ENCODE measurements around the gene AQP2. TPM values are rescaled to one million over a fixed set of nuclear protein-coding genes. Genes with fewer than 3 reads are reported as not detected.

AQP2 gene
- total and polyA plus RNA-seq, 4 donors: not detected

DNA sequence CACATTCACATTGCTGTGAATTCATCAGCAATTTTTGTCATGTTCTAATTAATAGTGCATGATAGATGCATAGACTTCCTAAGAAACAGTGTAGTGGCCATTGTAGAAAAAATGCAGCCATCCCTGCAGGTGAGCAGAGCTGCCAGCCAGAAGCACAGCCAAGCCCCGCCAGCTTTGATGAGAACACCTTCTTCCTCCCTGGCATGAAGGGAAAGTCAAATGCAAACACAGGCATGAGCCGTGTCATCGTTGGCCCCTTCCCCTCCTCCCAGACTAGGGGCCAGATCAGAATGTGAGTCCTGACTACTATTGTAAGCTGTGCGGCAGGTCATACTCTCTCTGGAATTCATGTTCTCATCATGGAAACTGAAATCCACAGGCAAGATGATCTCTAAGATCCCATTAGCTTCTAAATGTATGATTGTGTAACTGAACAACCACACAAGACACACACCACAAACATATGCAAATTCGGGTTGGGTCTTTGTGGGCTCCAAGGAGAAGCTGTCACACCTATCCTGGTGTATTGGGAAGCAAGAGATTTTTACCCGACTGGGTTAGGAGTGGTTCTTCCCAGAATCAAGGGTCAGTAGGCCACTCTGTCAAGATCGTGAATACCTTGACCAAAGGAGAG, 2.8 kb upstream of the AQP2 start:
- peaks cover 0 to 8% (median 4%) of the 10 kb centered on the region in 4 donors for H3K4me1 ChIP-seq (ENCODE audit: control insufficient read depth in 4 of 4, insufficient read depth in 4 of 4, low read length in 3 of 4)
- TF ChIP-seq HNF4G (IDR thresholded peaks at IDR 0.05): no peak
- no peak for TF ChIP-seq YY1 (IDR thresholded peaks at IDR 0.05)
- no peak for TF ChIP-seq REST (IDR thresholded peaks at IDR 0.05)
- TF ChIP-seq ZBTB33 (IDR thresholded peaks at IDR 0.05): no peak
- TF ChIP-seq TAF1 (conservative IDR thresholded peaks at IDR 0.05): no peak
- no peak overlapping the region for H3K4me3 ChIP-seq (ENCODE audit: low read depth in 1 of 3, low read length in 3 of 3)
- no peak overlapping the region for H3K27ac ChIP-seq (ENCODE audit: low read depth in 1 of 2, low read length in 2 of 2)
- 85% methylated on average over 7 of the region's 7 CpGs for WGBS
- H3K27me3 ChIP-seq (ENCODE audit: control insufficient read depth in 4 of 4, insufficient read depth in 4 of 4, low read length in 3 of 4): no peaks in the 10 kb centered on the region
- H3K9me3 ChIP-seq (ENCODE audit: control insufficient read depth in 4 of 4, low read length in 3 of 4): no peaks in the 10 kb centered on the region
- DNase-seq (ENCODE audit: low spot score): no peak
- no peaks in the 10 kb centered on the region for H3K36me3 ChIP-seq (ENCODE audit: control insufficient read depth in 4 of 4, insufficient read depth in 3 of 4, low read depth in 1 of 4, low read length in 3 of 4)
- H3K9ac ChIP-seq (ENCODE audit: low read depth in 1 of 2, low read length in 2 of 2): no peak overlapping the region

- Histone ChIP-seq H3K4me3 (ENCODE audit: low read depth in 1 of 3, low read length in 3 of 3) (no peak overlapping the region), H3K27me3 (ENCODE audit: control insufficient read depth in 4 of 4, insufficient read depth in 4 of 4, low read length in 3 of 4) (no peaks in the 10 kb centered on the region), H3K27ac (ENCODE audit: low read depth in 1 of 2, low read length in 2 of 2) (no peak overlapping the region), H3K9me3 (ENCODE audit: control insufficient read depth in 4 of 4, low read length in 3 of 4) (no peaks in the 10 kb centered on the region), H3K4me1 (ENCODE audit: control insufficient read depth in 4 of 4, insufficient read depth in 4 of 4, low read length in 3 of 4) (peaks cover 0 to 9% (median 4%) of the 10 kb centered on the region in 4 donors), H3K36me3 (ENCODE audit: control insufficient read depth in 4 of 4, insufficient read depth in 3 of 4, low read depth in 1 of 4, low read length in 3 of 4) (no peaks in the 10 kb centered on the region), H3K9ac (ENCODE audit: low read depth in 1 of 2, low read length in 2 of 2) (no peak overlapping the region)
- DNase-seq (ENCODE audit: low spot score): no peak
- 88% methylated on average over 13 of the region's 13 CpGs for WGBS
- TF ChIP-seq EGR1 (IDR thresholded peaks at IDR 0.05; ENCODE audit: low read depth in 2 of 2) (no peak), RAD21 (IDR thresholded peaks at IDR 0.05) (no peak), ZBTB33 (IDR thresholded peaks at IDR 0.05) (no peak), GABPA (IDR thresholded peaks at IDR 0.05 in 1 of 2, conservative IDR thresholded peaks at IDR 0.05 in 1 of 2) (no peak), CTCF (IDR thresholded peaks at IDR 0.05; ENCODE audit: low read depth, low read length, missing input control) (no peak), REST (IDR thresholded peaks at IDR 0.05) (no peak), HNF4G (IDR thresholded peaks at IDR 0.05) (no peak), MAX (IDR thresholded peaks at IDR 0.05) (no peak), HNF4A (conservative IDR thresholded peaks at IDR 0.05) (no peak), NR2F2 (IDR thresholded peaks at IDR 0.05) (no peak), SP1 (IDR thresholded peaks at IDR 0.05) (no peak), FOXA2 (IDR thresholded peaks at IDR 0.05) (no peak)
- TF ChIP-seq, protein P1, sequence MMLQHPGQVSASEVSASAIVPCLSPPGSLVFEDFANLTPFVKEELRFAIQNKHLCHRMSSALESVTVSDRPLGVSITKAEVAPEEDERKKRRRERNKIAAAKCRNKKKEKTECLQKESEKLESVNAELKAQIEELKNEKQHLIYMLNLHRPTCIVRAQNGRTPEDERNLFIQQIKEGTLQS (IDR thresholded peaks at IDR 0.05): no peak
Measured at GRCh38 chr12:49948866-49949845, 1.4 kb upstream of the AQP2 start.

Data from liver (tissue), 9 donors.